Adrenal gland (tissue), 12 donors: ENCODE results near the gene HABP2. TPM values are rescaled to one million over a fixed set of nuclear protein-coding genes. Genes with fewer than 3 reads are reported as not detected.

ENCODE experiments used
- DNase-seq, 7 donors: peaks; one replicate each; pipeline ENCODE4 v3.0.0-alpha.2; 2019 to 2020
- H3K27ac ChIP-seq, 5 donors: fragments of 200-600 bp; sonication (generic) in 4 of 5; 1 replicate in 3 of 5; 2 replicates in 2 of 5; pipeline versions ENCODE4 v1.5.1 to v1.8.0; 2016 to 2020; ENCODE audit warnings: mild to moderate bottlenecking in 1 of 5
- H3K27me3 ChIP-seq: fragments of 200-600 bp; 2 replicates; pipeline ENCODE4 v1.8.0; 2021
- H3K36me3 ChIP-seq, 2 donors: fragments of 200-600 bp; replicated peaks in 1 of 2; 1 replicate in 1 of 2; 2 replicates in 1 of 2; pipeline versions ENCODE4 v1.5.1 to v1.8.0; 2018 to 2022
- H3K4me1 ChIP-seq, 2 donors: fragments of 200-600 bp; replicated peaks in 1 of 2; 1 replicate in 1 of 2; 2 replicates in 1 of 2; pipeline versions ENCODE4 v1.5.1 to v1.8.0; 2018 to 2021
- H3K4me3 ChIP-seq, 4 donors: fragments of 200-600 bp; sonication (generic) in 3 of 4; one replicate each; pipeline ENCODE4 v1.5.1; 2016 to 2018
- H3K9me3 ChIP-seq, 3 donors: fragments of 200-600 bp; sonication (generic) in 1 of 3; replicated peaks in 1 of 3; 1 replicate in 2 of 3; 2 replicates in 1 of 3; pipeline versions ENCODE4 v1.5.1 to v1.8.0; 2016 to 2021
- CTCF ChIP-seq, 6 experiments: fragments of 450-650 bp in 4 of 6; fragments of 200-600 bp in 2 of 6; sonication (generic) in 1 of 6; IDR thresholded peaks; 1 replicate in 5 of 6; 2 replicates in 1 of 6; pipeline versions ENCODE4 v1.5.1 to v1.8.0; 2016 to 2021; ENCODE audit warnings: antibody characterized with exemption in 6 of 6, mild to moderate bottlenecking in 2 of 6, moderate library complexity in 1 of 6
- POLR2A ChIP-seq, 2 donors: fragments of 450-650 bp; IDR thresholded peaks; one replicate each; pipeline ENCODE4 v1.6.1; 2017; ENCODE audit warnings: antibody characterized with exemption in 2 of 2, mild to moderate bottlenecking in 2 of 2, moderate library complexity in 1 of 2
- WGBS, 4 donors: extraction: QIAGEN DNeasy Blood & Tissue Kit in 2 of 4; methylation state at CpG; one replicate each; pipeline versions ENCODE4 v1.1.5 to v1.1.7; 2013 to 2017; 5-methylcytosine and 5-hydroxymethylcytosine counted together
- intact Hi-C, 2 donors: fragments of 100-400 bp; cut with DNase I; formaldehyde crosslinking; loops; one replicate each; pipeline versions ENCODE4 v1.14.1 to v1.15.0; 2022 to 2023
- polyA plus RNA-seq, 3 donors: library from polyadenylated mRNA; stranded (reverse); fragments of 200-250 nt in 2 of 3; fragments of 350-450 nt in 1 of 3; fragmentation: Illumina TruSeq in 1 of 3; extraction: RNeasy Lipid Tissue Mini Kit (QIAGEN cat#74804) in 1 of 3; gene quantifications; one replicate each; pipeline ENCODE4 v1.2.3, GENCODE V29; 2013 to 2014
- total RNA-seq, 9 donors: library from RNA; depleted of rRNA in 4 of 9; stranded (reverse); fragments of >200 nt in 4 of 9; fragments of 120-200 nt in 1 of 9; fragmentation: NEBNext Ultra II Directional in 1 of 9; extraction: Animal tissue kit (Norgen Biotek cat#: 25700) in 1 of 9; gene quantifications; one replicate each; pipeline versions ENCODE4 v1.1.0 to v1.2.4, GENCODE V29; 2013 to 2023
- donor health status: healthy with polysubstance abuse.
- donor health status: Bipolar disorder and iron deficiency.
- donor health status: DM: yes; HTN: yes; CAD: no.
- donor health status: DM: no; HTN: no; CAD: no.
- donor health status: DM: no; HTN: no; CAD: no.
- donor health status: DM: yes; HTN: yes; CAD: no.

The HABP2 gene
- total and polyA plus RNA-seq, 12 donors, result 0.11 to 0.29 (median 0.13) TPM; not detected in 9

- 70 to 84% (median 79%) methylated on average over 8 to 10 of the region's 10 CpGs for WGBS, 4 donors
- intact Hi-C loops, result loop anchor here in 1 of 2 donors (5.0 to 10.0 kb wide), 2 partner anchors 43 to 135 kb away; no protein-coding TSS in a partner anchor
- no peak for DNase-seq
- Histone ChIP-seq H3K4me3 (no peak overlapping the region), H3K9me3 (no peaks in the 10 kb centered on the region), H3K27me3 (no peaks in the 10 kb centered on the region), H3K4me1 (no peaks in the 10 kb centered on the region), H3K36me3 (no peaks in the 10 kb centered on the region), H3K27ac (no peak overlapping the region)
- no peak for TF ChIP-seq CTCF (IDR thresholded peaks at IDR 0.05)
Observed at GRCh38 chr10:113519681-113520115, 33.2 kb upstream of the HABP2 start.

DNA sequence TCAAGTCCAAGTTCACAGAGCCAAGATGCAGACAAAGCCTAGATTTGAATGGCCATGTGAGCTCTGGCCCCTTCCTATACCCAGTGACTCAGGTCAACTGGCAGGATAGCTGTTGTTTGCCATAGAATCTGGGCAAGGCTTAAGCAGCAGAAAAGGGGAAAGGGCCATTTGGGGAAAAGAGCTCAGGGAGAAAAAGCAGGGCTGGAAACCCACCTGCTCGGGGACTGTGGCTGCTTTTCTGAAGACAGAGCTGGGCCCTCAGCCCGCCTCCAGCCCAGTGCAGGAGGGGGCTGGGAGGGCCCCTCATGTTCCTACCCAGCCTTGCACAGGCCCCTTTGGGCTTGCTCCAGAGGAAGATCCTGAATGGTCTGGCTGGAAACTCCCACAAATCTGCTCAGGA is 32.6 kb upstream of the HABP2 start:
- H3K4me1 ChIP-seq, result no peaks in the 10 kb centered on the region
- no peaks in the 10 kb centered on the region for H3K27me3 ChIP-seq
- no peak overlapping the region for H3K4me3 ChIP-seq
- WGBS, 4 donors, result 81 to 100% (median 93%) methylated on average over 2 of the region's 2 CpGs
- no peaks in the 10 kb centered on the region for H3K9me3 ChIP-seq
- intact Hi-C loops, result loop anchor here in 1 of 2 donors (5.0 to 10.0 kb wide), 2 partner anchors 42 to 135 kb away; no protein-coding TSS in a partner anchor
- no peaks in the 10 kb centered on the region for H3K36me3 ChIP-seq
- DNase-seq, result no peak
- TF ChIP-seq POLR2A (IDR thresholded peaks at IDR 0.05) (no peak), CTCF (IDR thresholded peaks at IDR 0.05) (no peak)
- H3K27ac ChIP-seq, result no peak overlapping the region

- no peak for TF ChIP-seq POLR2A (IDR thresholded peaks at IDR 0.05)
- TF ChIP-seq CTCF (IDR thresholded peaks at IDR 0.05), result peak; percentile 97 to 99 (median 98)
- Histone ChIP-seq H3K27me3 (no peaks in the 10 kb centered on the region), H3K36me3 (no peaks in the 10 kb centered on the region), H3K4me3 (no peak overlapping the region), H3K4me1 (no peaks in the 10 kb centered on the region), H3K27ac (no peak overlapping the region), H3K9me3 (no peaks in the 10 kb centered on the region)
- 42 to 59% (median 49%) methylated on average over 8 of the region's 8 CpGs for WGBS, 4 donors
- peak; percentile 71 to 89 (median 81) for DNase-seq
- intact Hi-C loops, result loop anchor here in 1 of 2 donors (5.0 to 10.0 kb wide), 2 partner anchors 41 to 136 kb away; no protein-coding TSS in a partner anchor
Observed at GRCh38 chr10:113520690-113521474, 32.0 kb upstream of the HABP2 start.

- intact Hi-C loops, result loop anchor here in 1 of 2 donors (5.0 to 10.0 kb wide), 2 partner anchors 41 to 137 kb away; no protein-coding TSS in a partner anchor
- WGBS, 4 donors, result 44 to 60% (median 54%) methylated on average over 2 of the region's 2 CpGs
- Histone ChIP-seq H3K27ac (no peak overlapping the region), H3K4me3 (no peak overlapping the region), H3K9me3 (no peaks in the 10 kb centered on the region), H3K36me3 (no peaks in the 10 kb centered on the region), H3K4me1 (no peaks in the 10 kb centered on the region), H3K27me3 (no peaks in the 10 kb centered on the region)
- no peak for TF ChIP-seq POLR2A (IDR thresholded peaks at IDR 0.05)
- TF ChIP-seq CTCF (IDR thresholded peaks at IDR 0.05), result no peak
- DNase-seq, result no peak
Observed at GRCh38 chr10:113521475-113521795, 31.4 kb upstream of the HABP2 start.
